B cell (primary cell): Measurements from ENCODE around the gene RHEBL1. TPM values are rescaled to one million over a fixed set of nuclear protein-coding genes. Genes with fewer than 3 reads are reported as not detected.

Experiments used
- ATAC-seq: fragments of 200-7000 bp; cut with Tn5 transposase; one replicate; pipeline ENCODE4 v1.10.0; 2021; ENCODE audit warnings: low read depth, mild to moderate bottlenecking, moderate number of reproducible peaks, moderate library complexity
- CTCF ChIA-PET: fragments of 350-600 bp; sonication (Branson Sonifier 250); formaldehyde crosslinking; loops from one replicate; lab custom pipeline; 2021; ENCODE audit warnings: antibody characterized with exemption, inconsistent platforms; lab: Charles Lee
- POLR2A ChIA-PET: fragments of 350-600 bp; sonication (Branson Sonifier 250); formaldehyde crosslinking; loops from one replicate; lab custom pipeline; 2021; ENCODE audit warnings: antibody characterized with exemption; lab: Charles Lee
- DNase-seq: peaks from one replicate; pipeline ENCODE4 v3.0.0; 2013
- H2AFZ ChIP-seq: 2 replicates; pipeline ENCODE4 v1.6.1; 2012; ENCODE audit warnings: mild to moderate bottlenecking, low read depth, low read length; ENCODE audit not compliant: insufficient read depth, poor library complexity, severe bottlenecking
- H3K27ac ChIP-seq, 2 donors: 1 replicate in 1 of 2; 2 replicates in 1 of 2; pipeline ENCODE4 v1.5.1; 2012 to 2013; ENCODE audit warnings: low read length in 2 of 2, mild to moderate bottlenecking in 2 of 2, moderate library complexity in 1 of 2
- H3K27me3 ChIP-seq, 4 experiments: fragments of 200-600 bp in 1 of 4; sonication (generic) in 1 of 4; replicated peaks in 1 of 4; 1 replicate in 2 of 4; 2 replicates in 2 of 4; pipeline versions ENCODE4 v1.6.1 to v1.7.0; 2013 to 2016; ENCODE audit warnings: low read length in 3 of 4, mild to moderate bottlenecking in 2 of 4, mixed read lengths in 1 of 4, moderate library complexity in 1 of 4; ENCODE audit not compliant: insufficient read depth in 4 of 4, control insufficient read depth in 3 of 4; ENCODE audit errors: control extremely low read depth in 1 of 4
- H3K36me3 ChIP-seq, 2 experiments: replicated peaks in 1 of 2; 1 replicate in 1 of 2; 2 replicates in 1 of 2; pipeline versions ENCODE4 v1.6.1 to v1.7.1; 2013; ENCODE audit warnings: low read length in 1 of 2; ENCODE audit not compliant: insufficient read depth in 2 of 2, control insufficient read depth in 1 of 2; ENCODE audit errors: control extremely low read depth in 1 of 2, extremely low read depth in 1 of 2
- H3K4me1 ChIP-seq, 2 donors: fragments of 200-600 bp in 1 of 2; sonication (generic) in 1 of 2; 1 replicate in 1 of 2; 2 replicates in 1 of 2; pipeline versions ENCODE4 v1.5.1 to v1.6.1; 2013 to 2017; ENCODE audit warnings: low read length in 2 of 2; ENCODE audit not compliant: control insufficient read depth in 2 of 2, insufficient read depth in 2 of 2
- H3K4me2 ChIP-seq: replicated peaks from 2 replicates; pipeline ENCODE3; 2012; ENCODE audit warnings: mild to moderate bottlenecking, low read depth, low read length; ENCODE audit not compliant: poor library complexity, severe bottlenecking
- H3K4me3 ChIP-seq, 5 experiments: fragments of 200-600 bp in 1 of 5; sonication (generic) in 1 of 5; 1 replicate in 3 of 5; 2 replicates in 2 of 5; pipeline versions ENCODE4 v1.5.1 to v1.7.0; 2011 to 2016; ENCODE audit warnings: low read length in 4 of 5, mild to moderate bottlenecking in 4 of 5, low read depth in 2 of 5, control low read depth in 1 of 5, moderate library complexity in 1 of 5; ENCODE audit not compliant: insufficient read depth in 1 of 5; ENCODE audit errors: control extremely low read depth in 1 of 5, extremely low read depth in 1 of 5
- H3K79me2 ChIP-seq: fragments of 200-600 bp; sonication (generic); one replicate; pipeline ENCODE4 v1.6.0; 2016; ENCODE audit warnings: low read length; ENCODE audit not compliant: control insufficient read depth, insufficient read depth
- H3K9ac ChIP-seq: fragments of 200-600 bp; sonication (generic); 2 replicates; pipeline ENCODE4 v1.6.1; 2017; ENCODE audit warnings: mild to moderate bottlenecking, low read length, moderate library complexity
- H3K9me3 ChIP-seq, 3 donors: one replicate each; pipeline versions ENCODE4 v1.6.1 to v1.7.1; 2013; ENCODE audit warnings: low read length in 2 of 3; ENCODE audit not compliant: control insufficient read depth in 2 of 3, insufficient read depth in 1 of 3; ENCODE audit errors: control extremely low read depth in 1 of 3
- H4K20me1 ChIP-seq: 2 replicates; pipeline ENCODE4 v1.6.0; 2012; ENCODE audit warnings: mild to moderate bottlenecking, low read length; ENCODE audit not compliant: insufficient read depth, control insufficient read depth, poor library complexity, severe bottlenecking
- H3K27ac Mint-ChIP-seq: one replicate; pipeline ENCODE4 v1.8.0; 2021; ENCODE audit warnings: mixed read lengths
- H3K27me3 Mint-ChIP-seq: one replicate; pipeline ENCODE4 v1.8.0; 2021; ENCODE audit warnings: mixed read lengths
- H3K4me1 Mint-ChIP-seq: one replicate; pipeline ENCODE4 v1.8.0; 2021; ENCODE audit warnings: mixed read lengths
- H3K4me3 Mint-ChIP-seq: one replicate; pipeline ENCODE4 v1.8.0; 2021; ENCODE audit warnings: mixed read lengths
- H3K9me3 Mint-ChIP-seq: one replicate; pipeline ENCODE4 v1.8.0; 2022; ENCODE audit warnings: mixed read lengths; ENCODE audit not compliant: insufficient read depth
- CTCF ChIP-seq: fragments of 200-600 bp; IDR thresholded peaks from one replicate; pipeline ENCODE4 v1.8.0; 2022; ENCODE audit warnings: antibody characterized with exemption, mild to moderate bottlenecking
- EZH2 ChIP-seq: IDR thresholded peaks from 2 replicates; pipeline ENCODE4 v1.6.1; 2012; ENCODE audit warnings: borderline replicate concordance, low read depth, mild to moderate bottlenecking, moderate library complexity, low read length; ENCODE audit not compliant: insufficient read depth, poor library complexity, severe bottlenecking
- WGBS: methylation state at CpG from one replicate; pipeline ENCODE4 v1.1.5; 2013; ENCODE audit warnings: missing lambda C conversion rate; ENCODE audit not compliant: insufficient coverage; 5-methylcytosine and 5-hydroxymethylcytosine counted together
- intact Hi-C: fragments of 100-400 bp; cut with micrococcal nuclease; formaldehyde crosslinking; loops from one replicate; pipeline ENCODE4 v1.10.0; 2022
- polyA plus RNA-seq: library from polyadenylated mRNA; depleted of rRNA; stranded (reverse); fragments of >200 nt; gene quantifications from 2 replicates; pipeline ENCODE4 v1.2.3, GENCODE V29; 2012
- total RNA-seq, 2 donors: library from RNA; stranded (reverse); fragments of 120-200 nt in 1 of 2; gene quantifications; 1 replicate in 1 of 2; 2 replicates in 1 of 2; pipeline versions ENCODE4 v1.2.3 to v1.2.4, GENCODE V29; 2013 to 2022

Gene RHEBL1
- total and polyA plus RNA-seq, 2 donors (not counting 1 experiment from before 2014, with no cell fraction given): 3.0 to 6.1 TPM

DNA sequence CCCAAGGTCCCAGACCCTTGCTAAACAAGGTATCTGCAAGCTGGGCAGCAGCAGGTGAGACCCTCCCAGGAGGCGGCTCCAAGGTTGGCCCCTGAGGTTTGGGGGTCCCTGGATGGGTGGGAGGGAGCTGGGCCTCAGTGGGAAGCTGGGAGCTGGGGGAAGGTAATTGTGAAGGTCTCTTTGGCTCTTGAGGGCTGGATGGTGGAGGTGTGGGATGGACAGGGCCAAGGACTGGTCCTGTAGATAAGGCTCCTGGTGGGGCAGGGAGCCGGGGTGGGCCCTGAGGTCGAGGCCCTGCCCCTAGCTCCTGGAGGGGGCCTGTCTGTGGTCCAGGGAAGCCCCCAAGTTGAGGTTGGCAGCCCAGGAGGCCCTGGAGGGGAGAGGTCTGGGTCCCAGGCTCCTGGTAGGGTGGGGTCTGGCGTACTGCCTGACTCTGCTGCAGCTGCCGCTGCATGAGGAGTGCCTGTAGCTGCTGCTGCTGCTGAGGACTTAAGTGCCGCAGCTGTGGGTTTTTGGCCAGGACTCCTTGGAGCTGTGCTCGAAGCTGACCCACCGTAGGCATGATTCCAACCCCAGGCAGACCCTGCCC is 38.1 kb downstream of the RHEBL1 start:
- Mint-ChIP-seq H3K27me3 (no peaks in the 10 kb centered on the region), H3K27ac (no peak overlapping the region), H3K4me1 (no peaks in the 10 kb centered on the region), H3K9me3 (no peaks in the 10 kb centered on the region), H3K4me3 (no peak overlapping the region)
- Histone ChIP-seq H3K4me3 (no peak overlapping the region), H3K27ac (no peak overlapping the region), H2AFZ (no peak overlapping the region), H3K4me2 (no peak overlapping the region), H4K20me1 (peaks cover 12% of the 10 kb centered on the region), H3K79me2 (peaks cover 15% of the 10 kb centered on the region), H3K36me3 (peaks cover 0 to 61% of the 10 kb centered on the region in 2 experiments), H3K9me3 (no peaks in the 10 kb centered on the region), H3K27me3 (no peaks in the 10 kb centered on the region), H3K9ac (no peak overlapping the region), H3K4me1 (no peaks in the 10 kb centered on the region)
- DNase-seq (no peak), ATAC-seq (no peak)
- ChIA-PET POLR2A (no interaction called here), CTCF (interaction anchor here (0.7 to 2.9 kb wide), 3 partner anchors 12 to 32 kb away, joined by 3 to 9 read pairs (median 4); no protein-coding TSS in a partner anchor)
- intact Hi-C loops: no loop called here
- no peak for TF ChIP-seq EZH2
- no peak for TF ChIP-seq CTCF
- over 99% methylated on average over 8 of the region's 8 CpGs for WGBS

GRCh38 chr12:49030714-49031572 is 38.8 kb downstream of the RHEBL1 start:
- no peak overlapping the region for H3K4me2 ChIP-seq
- H3K36me3 ChIP-seq: peaks cover 0 to 66% of the 10 kb centered on the region in 2 experiments
- H3K27ac ChIP-seq: no peak overlapping the region
- H3K9me3 Mint-ChIP-seq: no peaks in the 10 kb centered on the region
- no peak overlapping the region for H2AFZ ChIP-seq
- POLR2A ChIA-PET: no interaction called here
- H3K27me3 ChIP-seq: no peaks in the 10 kb centered on the region
- WGBS: 96% methylated on average over 19 of the region's 19 CpGs
- ATAC-seq (no peak), DNase-seq (no peak)
- intact Hi-C loops: no loop called here
- no peaks in the 10 kb centered on the region for H3K27me3 Mint-ChIP-seq
- H3K4me1 ChIP-seq: no peaks in the 10 kb centered on the region
- no peaks in the 10 kb centered on the region for H3K9me3 ChIP-seq
- TF ChIP-seq CTCF (no peak), EZH2 (no peak)
- no peak overlapping the region for H3K9ac ChIP-seq
- H3K4me1 Mint-ChIP-seq: no peaks in the 10 kb centered on the region
- H4K20me1 ChIP-seq: peaks cover 12% of the 10 kb centered on the region
- CTCF ChIA-PET: interaction anchor here (0.7 to 2.9 kb wide), 5 partner anchors 11 to 46 kb away, joined by 3 to 9 read pairs (median 4); no protein-coding TSS in a partner anchor
- H3K4me3 ChIP-seq: no peak overlapping the region
- no peak overlapping the region for H3K27ac Mint-ChIP-seq
- no peak overlapping the region for H3K4me3 Mint-ChIP-seq
- H3K79me2 ChIP-seq: peaks cover 15% of the 10 kb centered on the region
